K562 (cell line): ENCODE measurements around the gene DCUN1D1. TPM values are rescaled to one million over a fixed set of nuclear protein-coding genes. Genes with fewer than 3 reads are reported as not detected.

Source experiments
- CXXC5 ChIP-seq: fragments of 250-450 bp; sonication (Bioruptor Pico); IDR thresholded peaks from 2 replicates; pipeline ENCODE4 v1.8.0; 2022; ENCODE audit warnings: inconsistent platforms, mild to moderate bottlenecking, moderate library complexity
- EGR1 ChIP-seq: fragments of 450-650 bp; conservative IDR thresholded peaks from 2 replicates; pipeline ENCODE4 v1.6.1; 2017; ENCODE audit warnings: mild to moderate bottlenecking
- ELF1 ChIP-seq: fragments of 200-800 bp; sonication (Bioruptor generic); IDR thresholded peaks from 2 replicates; pipeline ENCODE4 v1.6.1; 2016; ENCODE audit warnings: missing genetic modification characterization, missing compliant biosample characterization
- HMG20B ChIP-seq: fragments of 250-450 bp; sonication (Bioruptor Pico); IDR thresholded peaks from 2 replicates; pipeline ENCODE4 v1.5.0; 2021; ENCODE audit warnings: mild to moderate bottlenecking
- NR0B1 ChIP-seq: fragments of 450-650 bp; IDR thresholded peaks from one replicate; pipeline ENCODE4 v1.6.1; 2018; ENCODE audit warnings: mild to moderate bottlenecking, moderate library complexity; ENCODE audit not compliant: partially characterized antibody
- SNIP1 ChIP-seq: fragments of 450-650 bp; IDR thresholded peaks from 2 replicates; pipeline ENCODE4 v1.7.1; 2017; ENCODE audit warnings: low read depth, mild to moderate bottlenecking
- SRSF3 ChIP-seq: fragments of 200-400 bp; formaldehyde crosslinking; IDR thresholded peaks from 2 replicates; pipeline ENCODE4 v1.6.1; 2016; ENCODE audit warnings: mild to moderate bottlenecking, low read length, moderate library complexity; ENCODE audit not compliant: insufficient read depth
- SRSF9 ChIP-seq: fragments of 200-400 bp; formaldehyde crosslinking; IDR thresholded peaks from 2 replicates; pipeline ENCODE4 v1.6.1; 2017; ENCODE audit warnings: low read depth, low read length, borderline replicate concordance
- TCF7 ChIP-seq: sonication (generic); IDR thresholded peaks from 2 replicates; pipeline ENCODE4 v1.6.1; 2016; ENCODE audit warnings: antibody characterized with exemption, borderline replicate concordance
- ZBTB11 ChIP-seq, 3 experiments: fragments of 200-800 bp in 1 of 3; fragments of 250-450 bp in 1 of 3; fragments of 450-650 bp in 1 of 3; sonication (Bioruptor Pico) in 1 of 3; sonication (Bioruptor generic) in 1 of 3; formaldehyde crosslinking in 1 of 3; IDR thresholded peaks; 2 replicates each; pipeline versions ENCODE4 v1.6.1 to v1.8.0; 2016 to 2022; ENCODE audit warnings: mild to moderate bottlenecking in 2 of 3, missing genetic modification characterization in 2 of 3, missing compliant biosample characterization in 1 of 3, moderate library complexity in 1 of 3
- ZBTB43 ChIP-seq: sonication (generic); formaldehyde crosslinking; IDR thresholded peaks from 2 replicates; pipeline ENCODE4 v1.8.0; 2023; ENCODE audit warnings: mild to moderate bottlenecking, missing genetic modification reagents
- ZNF140 ChIP-seq: fragments of 250-450 bp; sonication (Bioruptor Pico); IDR thresholded peaks from 2 replicates; pipeline ENCODE4 v1.8.0; 2021; ENCODE audit warnings: moderate library complexity, mild to moderate bottlenecking, inconsistent platforms
- ZNF644 ChIP-seq: fragments of 200-800 bp; sonication (Bioruptor generic); IDR thresholded peaks from 2 replicates; pipeline ENCODE4 v1.6.1; 2016; ENCODE audit warnings: low read depth, missing genetic modification characterization, missing compliant biosample characterization
- polyA plus RNA-seq, 8 experiments: library from polyadenylated mRNA; depleted of rRNA in 4 of 8; stranded (reverse) in 5 of 8; unstranded in 3 of 8; fragments of >200 nt; fragmentation: Nextera tagmentation in 2 of 8; fragmentation: Illumina TruSeq in 1 of 8; extraction: Ambion mirVana in 2 of 8; extraction: Trizol in 1 of 8; gene quantifications; 2 replicates each; pipeline versions ENCODE4 v1.2.1 to v1.2.3, GENCODE V29; 2011 to 2014; ENCODE audit warnings: inconsistent platforms in 1 of 8, missing spikeins in 1 of 8
- total RNA-seq, 7 experiments: library from RNA; depleted of rRNA in 6 of 7; stranded (reverse); fragments of >200 nt in 6 of 7; fragmentation: Illumina TruSeq in 2 of 7; extraction: Trizol in 2 of 7; gene quantifications; 2 replicates each; pipeline versions ENCODE4 v1.2.1 to v1.2.3, GENCODE V29; 2011 to 2021; ENCODE audit warnings: low replicate concordance in 1 of 7
- TF ChIP-seq, protein P1 (sequence below): fragments of 450-650 bp; IDR thresholded peaks from 2 replicates; pipeline ENCODE4 v1.6.1; 2014; ENCODE audit warnings: low read depth, mild to moderate bottlenecking, moderate library complexity, borderline replicate concordance
- TF ChIP-seq, protein P2 (sequence below): fragments of 450-650 bp; formaldehyde crosslinking; conservative IDR thresholded peaks from 2 replicates; pipeline ENCODE4 v1.4.0; 2022; ENCODE audit warnings: mild to moderate bottlenecking, missing genetic modification characterization
- TF ChIP-seq, protein P3 (sequence below): fragments of 250-450 bp; sonication (Bioruptor Pico); IDR thresholded peaks from 2 replicates; pipeline ENCODE4 v1.8.0; 2022; ENCODE audit warnings: inconsistent platforms, mild to moderate bottlenecking, moderate library complexity, borderline replicate concordance

Gene DCUN1D1
- total and polyA plus RNA-seq, 9 of the 15 experiments (the other 6 are each of a cell fraction or from before 2014, with no cell fraction given): 11.4 to 46.8 (median 28.2) TPM

- no peak for TF ChIP-seq ZBTB11 (CRISPR knock-in tag; IDR thresholded peaks at IDR 0.05)
- TF ChIP-seq, protein P1, sequence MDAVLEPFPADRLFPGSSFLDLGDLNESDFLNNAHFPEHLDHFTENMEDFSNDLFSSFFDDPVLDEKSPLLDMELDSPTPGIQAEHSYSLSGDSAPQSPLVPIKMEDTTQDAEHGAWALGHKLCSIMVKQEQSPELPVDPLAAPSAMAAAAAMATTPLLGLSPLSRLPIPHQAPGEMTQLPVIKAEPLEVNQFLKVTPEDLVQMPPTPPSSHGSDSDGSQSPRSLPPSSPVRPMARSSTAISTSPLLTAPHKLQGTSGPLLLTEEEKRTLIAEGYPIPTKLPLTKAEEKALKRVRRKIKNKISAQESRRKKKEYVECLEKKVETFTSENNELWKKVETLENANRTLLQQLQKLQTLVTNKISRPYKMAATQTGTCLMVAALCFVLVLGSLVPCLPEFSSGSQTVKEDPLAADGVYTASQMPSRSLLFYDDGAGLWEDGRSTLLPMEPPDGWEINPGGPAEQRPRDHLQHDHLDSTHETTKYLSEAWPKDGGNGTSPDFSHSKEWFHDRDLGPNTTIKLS: no peak
- TF ChIP-seq, protein P2, sequence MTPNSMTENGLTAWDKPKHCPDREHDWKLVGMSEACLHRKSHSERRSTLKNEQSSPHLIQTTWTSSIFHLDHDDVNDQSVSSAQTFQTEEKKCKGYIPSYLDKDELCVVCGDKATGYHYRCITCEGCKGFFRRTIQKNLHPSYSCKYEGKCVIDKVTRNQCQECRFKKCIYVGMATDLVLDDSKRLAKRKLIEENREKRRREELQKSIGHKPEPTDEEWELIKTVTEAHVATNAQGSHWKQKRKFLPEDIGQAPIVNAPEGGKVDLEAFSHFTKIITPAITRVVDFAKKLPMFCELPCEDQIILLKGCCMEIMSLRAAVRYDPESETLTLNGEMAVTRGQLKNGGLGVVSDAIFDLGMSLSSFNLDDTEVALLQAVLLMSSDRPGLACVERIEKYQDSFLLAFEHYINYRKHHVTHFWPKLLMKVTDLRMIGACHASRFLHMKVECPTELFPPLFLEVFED: no peak
- no peak for TF ChIP-seq NR0B1
- no peak for TF ChIP-seq ELF1
- no peak for TF ChIP-seq TCF7
- TF ChIP-seq ZBTB43: no peak
- no peak for TF ChIP-seq SRSF3
- TF ChIP-seq SNIP1: no peak
- TF ChIP-seq SRSF9: no peak
- TF ChIP-seq HMG20B (CRISPR knock-in tag): no peak
- TF ChIP-seq ZNF644 (tag): no peak
- TF ChIP-seq ZNF140 (CRISPR knock-in tag): no peak
- TF ChIP-seq EGR1: no peak
- TF ChIP-seq, protein P3, sequence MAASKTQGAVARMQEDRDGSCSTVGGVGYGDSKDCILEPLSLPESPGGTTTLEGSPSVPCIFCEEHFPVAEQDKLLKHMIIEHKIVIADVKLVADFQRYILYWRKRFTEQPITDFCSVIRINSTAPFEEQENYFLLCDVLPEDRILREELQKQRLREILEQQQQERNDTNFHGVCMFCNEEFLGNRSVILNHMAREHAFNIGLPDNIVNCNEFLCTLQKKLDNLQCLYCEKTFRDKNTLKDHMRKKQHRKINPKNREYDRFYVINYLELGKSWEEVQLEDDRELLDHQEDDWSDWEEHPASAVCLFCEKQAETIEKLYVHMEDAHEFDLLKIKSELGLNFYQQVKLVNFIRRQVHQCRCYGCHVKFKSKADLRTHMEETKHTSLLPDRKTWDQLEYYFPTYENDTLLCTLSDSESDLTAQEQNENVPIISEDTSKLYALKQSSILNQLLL (CRISPR knock-in tag): no peak
- TF ChIP-seq CXXC5: 0 out of 2 replicates have a peak, but pooled peaks have one; percentile 6
Observed at GRCh38 chr3:182921665-182922355, 58.5 kb downstream of the DCUN1D1 start (continued).
